Right ventricle myocardium inferior (tissue), 1 donor: ENCODE results near the gene CFAP100. TPM values are rescaled to one million over a fixed set of nuclear protein-coding genes. Genes with fewer than 3 reads are reported as not detected.

Experiments used
- ATAC-seq: fragments of 200-7000 bp; cut with Tn5 transposase; one replicate; pipeline ENCODE4 v1.9.1; 2020; ENCODE audit warnings: mild to moderate bottlenecking, moderate library complexity
- DNase-seq: peaks from one replicate; pipeline ENCODE4 v3.0.0; 2021; ENCODE audit errors: missing footprints
- intact Hi-C: fragments of 100-400 bp; cut with DNase I; formaldehyde crosslinking; loops from one replicate; pipeline ENCODE4 v1.11.0; 2022
- total RNA-seq: library from RNA; stranded (reverse); fragmentation: NEBNext Ultra II Directional; extraction: Animal tissue kit (Norgen Biotek cat#: 25700); gene quantifications from one replicate; pipeline ENCODE4 v1.2.1, GENCODE V29; 2021
- donor health status: DM: no; HTN: yes; CAD: no; lungs with severe emphysema.

Gene CFAP100
- total RNA-seq, 1 donor from 2014 or later: not detected

DNA sequence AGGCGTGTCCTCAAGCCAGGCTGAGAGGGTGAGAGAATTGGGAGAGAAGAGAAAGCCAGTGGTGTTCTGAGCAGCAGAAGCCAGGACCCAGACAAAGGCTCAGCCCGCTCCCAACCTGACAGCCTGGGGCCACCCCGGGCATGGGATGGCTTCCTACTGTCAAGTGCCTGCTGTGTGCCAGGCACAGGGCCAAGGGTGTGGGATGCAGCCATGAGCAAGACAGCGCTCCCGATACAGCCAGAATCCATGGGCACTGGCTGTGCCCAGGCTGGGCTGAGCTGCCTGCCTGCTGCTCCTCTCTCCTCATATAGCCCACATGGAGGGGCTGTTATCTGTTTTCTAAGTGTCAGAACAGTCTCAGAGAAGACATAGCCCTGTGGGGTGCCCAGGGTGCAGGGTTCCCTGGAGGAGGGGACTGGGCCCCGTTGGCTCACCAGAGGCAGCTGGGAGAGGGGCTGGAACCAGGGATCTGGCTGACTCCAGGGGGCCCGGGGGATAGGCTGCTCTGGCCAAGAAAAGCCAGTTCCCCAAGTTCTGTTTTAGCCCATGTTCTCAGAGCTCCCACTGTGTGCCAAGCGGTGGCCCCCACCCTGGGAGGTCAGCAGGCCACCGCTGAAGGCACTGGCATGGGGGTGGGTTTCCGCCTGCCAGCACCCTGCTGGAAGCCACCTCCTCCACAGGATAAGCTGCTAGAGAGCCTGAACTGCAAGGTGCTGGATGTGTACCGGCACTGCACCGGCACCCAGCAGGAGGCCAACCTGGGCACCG lies 39.0 kb downstream of the CFAP100 start:
- intact Hi-C loops: no loop called here
- ATAC-seq (peak; percentile 89), DNase-seq (peak; percentile 88)

- DNase-seq (no peak), ATAC-seq (no peak)
Measured at GRCh38 chr3:126434264-126434590, 39.5 kb downstream of the CFAP100 start.

DNA sequence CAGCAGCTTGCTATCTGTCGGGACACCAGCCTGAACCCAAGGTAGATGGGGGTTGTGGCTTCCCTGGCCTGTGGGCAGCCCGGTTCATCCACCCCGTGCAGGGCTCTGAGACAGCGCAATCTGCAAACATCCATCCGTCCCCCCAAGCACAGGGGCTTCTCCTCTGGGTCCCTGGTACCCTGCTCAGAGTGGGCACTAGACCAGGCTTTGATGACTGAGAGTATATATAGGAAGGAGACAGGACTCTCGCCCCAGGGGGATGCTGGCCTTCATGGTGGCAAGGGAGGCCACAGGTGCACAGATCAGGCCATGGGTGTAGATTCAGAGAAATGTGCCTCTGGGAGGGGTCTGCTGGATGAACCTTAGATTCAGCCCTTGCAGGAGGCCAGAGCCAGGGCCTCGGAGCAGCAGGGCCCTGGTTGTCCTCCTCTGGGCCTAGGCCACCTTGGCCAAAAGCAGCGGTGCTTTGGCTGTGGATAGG lies 40.3 kb downstream of the CFAP100 start:
- ATAC-seq: no peak
- no peak for DNase-seq
- intact Hi-C loops: no loop called here

More at GRCh38 chr3:126434264-126434590, 39.5 kb downstream of the CFAP100 start:
- intact Hi-C loops: no loop called here

DNA sequence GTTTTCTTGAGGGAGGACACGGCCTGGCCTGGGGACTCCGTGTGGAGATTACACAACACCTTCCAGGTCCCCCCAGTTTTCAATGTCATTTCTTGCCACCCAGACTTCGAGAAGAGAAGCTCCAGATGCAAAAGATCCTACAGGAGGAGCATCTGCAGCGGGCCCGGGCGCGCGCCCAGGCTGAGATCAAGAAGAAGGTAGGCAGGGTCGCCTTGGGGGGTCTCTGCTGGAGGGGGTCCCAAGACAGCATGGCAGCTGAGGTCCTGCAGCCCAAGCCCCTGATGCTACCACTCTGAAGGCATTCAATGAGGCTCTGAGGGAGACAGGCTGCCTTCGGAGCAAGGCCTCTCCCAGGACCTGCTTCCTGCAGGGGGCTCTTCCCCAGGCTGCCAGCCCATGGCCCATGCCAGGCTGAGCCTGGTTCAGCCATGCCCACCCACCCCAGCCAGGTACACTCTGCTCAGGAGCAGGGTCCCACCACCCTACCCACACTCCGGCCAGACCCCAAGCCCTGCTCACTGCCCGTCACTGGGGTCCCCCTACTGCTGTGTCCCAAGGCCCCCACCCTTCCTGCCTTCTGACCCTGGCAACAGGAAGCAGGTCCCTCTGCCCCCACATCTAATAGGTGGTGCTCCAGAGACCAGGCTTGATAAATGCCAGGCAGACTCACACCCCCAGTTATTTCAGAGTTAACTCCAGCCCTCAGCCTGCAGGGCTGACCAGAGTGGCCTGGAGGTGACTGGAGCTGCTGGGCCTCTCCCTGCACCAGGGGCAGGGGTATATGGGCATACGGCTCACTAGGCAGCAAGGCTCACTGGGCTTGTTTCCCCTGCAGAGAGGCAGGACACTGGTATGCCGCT lies 41.0 kb downstream of the CFAP100 start:
- peak; percentile 27 for DNase-seq
- ATAC-seq: no peak
- intact Hi-C loops: no loop called here

DNA sequence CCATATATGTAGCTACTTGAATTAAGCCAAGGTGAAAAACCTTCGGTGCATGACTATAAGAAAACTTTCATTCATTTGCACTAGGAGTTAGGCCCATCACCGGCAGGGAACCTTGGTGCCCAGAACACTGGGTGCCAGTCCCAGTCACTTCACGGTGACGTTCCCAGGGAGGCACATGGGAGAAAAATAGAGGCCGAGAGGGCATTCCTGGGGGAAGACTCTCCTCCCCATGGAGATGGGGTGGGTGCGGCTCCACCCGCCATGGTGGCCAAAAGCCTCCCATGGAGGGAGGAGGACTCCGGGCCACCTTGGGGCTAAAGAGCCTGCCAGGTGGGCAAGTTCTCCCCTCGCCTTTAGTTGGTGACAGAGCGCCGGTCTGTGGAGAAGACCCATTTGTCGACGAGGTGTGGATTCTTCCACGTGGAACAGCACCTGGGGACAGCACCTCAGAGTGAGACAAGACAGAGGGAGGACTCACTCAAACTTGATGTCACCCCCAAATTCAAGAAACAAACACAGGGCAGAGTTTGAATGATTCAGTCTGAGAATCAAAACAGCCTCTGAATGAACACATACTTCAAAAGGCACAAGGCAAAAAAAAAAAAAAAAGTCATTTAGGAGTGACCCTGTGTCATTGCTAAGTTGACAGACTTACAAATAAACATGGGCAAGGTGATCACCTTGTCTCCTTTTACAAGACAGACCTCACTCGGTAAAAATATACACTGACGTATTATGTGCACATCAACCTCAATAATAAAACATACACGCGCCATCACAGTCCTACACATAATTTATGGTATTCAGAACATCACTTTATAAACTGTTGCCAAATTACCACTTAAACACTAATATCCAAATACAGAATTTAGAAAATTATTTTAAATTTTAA lies 42.4 kb downstream of the CFAP100 start:
- intact Hi-C loops: no loop called here
- no peak for ATAC-seq
- DNase-seq: no peak

DNA sequence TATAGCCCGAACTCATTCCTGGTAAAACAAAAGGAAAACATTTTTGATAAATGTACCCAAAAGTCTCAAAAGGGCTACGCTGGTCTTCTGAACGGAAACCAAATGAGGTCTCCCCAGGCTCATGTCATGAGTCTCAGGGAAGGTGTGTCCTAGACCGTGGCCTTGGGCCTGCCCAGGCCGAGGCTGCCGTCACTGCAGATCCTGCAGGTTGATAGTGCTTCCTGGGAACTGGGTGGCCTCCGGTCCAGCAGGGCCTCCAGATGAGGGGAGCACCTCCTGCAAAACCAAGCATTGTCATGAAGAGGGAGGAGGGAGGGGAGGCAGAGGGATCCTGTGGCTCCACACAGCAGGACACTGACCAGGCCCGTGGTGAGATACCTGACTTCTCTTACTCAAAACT lies 43.5 kb downstream of the CFAP100 start:
- ATAC-seq (no peak), DNase-seq (peak; percentile 54)
- intact Hi-C loops: no loop called here

DNA sequence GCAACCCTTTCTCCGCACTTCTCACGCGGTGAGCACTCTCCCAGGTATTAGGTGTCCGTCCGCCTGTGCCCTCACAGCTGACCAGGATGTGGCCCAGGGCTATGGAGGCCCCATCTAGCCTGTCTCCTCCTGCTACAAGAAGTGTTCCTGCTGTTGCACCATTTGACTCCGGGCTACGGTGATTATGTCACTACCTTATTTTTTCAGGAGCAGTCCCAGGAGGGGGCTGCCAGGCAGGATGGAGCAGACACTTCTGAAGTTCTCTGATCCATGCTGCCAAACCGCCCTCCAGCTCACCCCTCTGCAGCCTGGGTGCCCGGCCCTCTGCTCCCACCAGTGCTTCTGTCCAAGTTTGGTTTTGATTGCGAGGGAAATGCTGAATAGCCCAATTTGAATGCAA lies 44.0 kb downstream of the CFAP100 start:
- intact Hi-C loops: no loop called here
- DNase-seq (peak; percentile 35), ATAC-seq (no peak)

DNA sequence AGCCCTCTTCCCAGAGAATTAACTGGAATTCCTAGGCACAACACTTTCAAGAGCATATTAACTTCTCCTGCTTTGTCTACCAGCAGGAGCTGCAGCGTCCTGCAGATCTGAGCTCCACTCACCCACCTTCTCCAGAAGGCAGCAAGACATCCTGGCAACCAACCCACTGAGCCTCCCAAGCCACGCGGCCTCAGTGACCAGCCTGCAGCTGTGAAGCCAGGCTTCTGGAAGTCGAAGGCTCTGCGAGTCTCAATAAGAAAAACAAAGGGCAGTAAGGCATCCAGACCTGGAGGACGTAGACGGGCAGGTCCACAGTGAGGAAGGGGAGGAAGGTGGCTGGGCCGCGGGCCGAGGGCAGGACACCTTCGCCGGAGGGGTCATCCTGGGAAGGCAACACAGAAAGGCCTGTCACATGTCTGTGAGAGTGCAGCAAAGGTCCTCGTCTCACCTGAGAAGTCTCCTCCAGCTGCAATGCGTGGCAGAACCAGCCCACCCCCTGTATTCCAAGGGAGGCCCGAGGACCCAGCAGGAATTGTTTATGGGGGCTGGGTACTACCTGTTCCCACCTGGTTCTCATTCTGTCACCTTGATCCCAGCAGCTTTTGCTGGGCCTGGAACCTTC lies 44.7 kb downstream of the CFAP100 start:
- DNase-seq (peak; percentile 56), ATAC-seq (no peak)
- intact Hi-C loops: no loop called here

DNA sequence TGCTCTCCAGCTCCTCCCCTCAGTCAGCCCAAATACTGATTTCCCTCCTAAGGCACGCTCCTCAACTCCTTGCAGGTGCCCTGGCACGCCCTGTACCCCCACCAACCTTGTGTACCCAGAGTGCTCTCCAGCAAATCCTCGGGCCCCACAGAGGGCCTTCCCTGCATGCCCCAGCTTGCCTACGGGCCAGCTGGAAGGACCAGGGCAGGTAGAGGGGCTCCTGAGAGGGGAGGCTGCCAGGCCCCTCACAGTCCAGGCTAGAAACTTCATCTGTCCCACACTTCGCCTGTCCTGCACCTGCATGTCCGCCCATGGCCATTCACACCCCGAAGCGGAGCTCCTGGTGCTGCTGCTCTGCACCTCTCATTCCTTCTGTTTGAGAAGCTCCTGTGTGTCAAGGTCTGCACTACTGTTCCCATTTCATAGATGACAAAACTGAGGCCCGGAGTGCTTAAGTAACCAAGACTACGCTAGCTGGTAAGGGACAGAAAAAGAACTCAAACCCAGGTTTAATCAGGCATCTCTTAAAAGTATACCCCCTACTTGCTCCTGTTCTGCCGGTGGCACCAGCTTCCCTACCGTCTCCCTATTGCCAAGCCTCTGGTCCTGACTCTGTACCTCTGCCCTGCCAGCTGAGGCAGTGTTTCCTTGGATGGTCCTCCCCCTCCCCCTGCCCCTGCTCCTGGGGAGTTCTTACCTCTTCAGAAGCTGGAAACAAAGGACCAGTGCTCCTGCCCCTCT lies 45.4 kb downstream of the CFAP100 start:
- no peak for ATAC-seq
- peak; percentile 30 for DNase-seq
- intact Hi-C loops: no loop called here

- intact Hi-C loops: no loop called here
- peak; percentile 42 for DNase-seq
- no peak for ATAC-seq
Measured at GRCh38 chr3:126440709-126440995, 45.9 kb downstream of the CFAP100 start.

GRCh38 chr3:126441256-126441880 lies 46.7 kb downstream of the CFAP100 start:
- peak; percentile 31 for DNase-seq
- no peak for ATAC-seq
- intact Hi-C loops: no loop called here

DNA sequence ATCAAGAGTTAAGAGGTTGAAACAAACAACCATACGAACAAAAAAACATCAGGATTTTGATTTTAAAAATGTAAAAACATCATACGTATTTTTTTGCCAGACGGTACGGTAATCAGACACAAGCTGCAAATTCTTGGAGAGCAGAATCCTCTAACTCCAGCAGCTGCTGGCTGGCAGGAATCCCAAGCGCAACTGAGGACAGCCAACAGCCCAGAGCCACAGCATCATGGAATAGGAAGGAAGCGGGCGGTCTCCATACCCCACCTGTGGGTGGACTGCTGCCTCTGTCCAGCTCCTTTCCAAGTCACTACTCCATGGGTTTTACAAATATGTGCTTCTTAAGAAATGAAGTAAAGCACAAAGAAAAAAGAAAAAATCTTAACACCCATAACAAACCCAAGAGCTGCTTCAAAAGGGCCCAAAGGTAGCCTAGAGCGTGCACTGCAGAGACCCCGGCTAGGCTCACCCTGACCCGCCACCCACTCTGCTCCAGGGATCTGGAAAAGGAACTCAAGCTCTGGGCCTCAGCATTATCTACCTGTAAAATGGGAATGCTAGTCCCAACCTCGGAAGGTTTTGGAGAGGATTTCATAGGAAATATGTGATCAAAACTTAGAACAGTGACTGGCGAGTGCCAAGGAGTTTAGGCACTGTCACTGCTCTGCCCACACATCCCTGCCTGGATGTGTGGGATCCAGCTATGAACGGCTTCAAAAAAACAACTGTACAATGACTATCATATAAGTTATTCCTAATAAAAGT lies 47.6 kb downstream of the CFAP100 start:
- DNase-seq (peak; percentile 77), ATAC-seq (peak; percentile 52)
- intact Hi-C loops: no loop called here

- no peak for DNase-seq
Measured at GRCh38 chr3:126442856-126443242, 48.1 kb downstream of the CFAP100 start.

GRCh38 chr3:126445506-126445905 lies 50.8 kb downstream of the CFAP100 start:
- no peak for ATAC-seq
- intact Hi-C loops: no loop called here
- DNase-seq: peak; percentile 32

More at GRCh38 chr3:126442856-126443242, 48.1 kb downstream of the CFAP100 start:
- ATAC-seq: no peak
- intact Hi-C loops: no loop called here

DNA sequence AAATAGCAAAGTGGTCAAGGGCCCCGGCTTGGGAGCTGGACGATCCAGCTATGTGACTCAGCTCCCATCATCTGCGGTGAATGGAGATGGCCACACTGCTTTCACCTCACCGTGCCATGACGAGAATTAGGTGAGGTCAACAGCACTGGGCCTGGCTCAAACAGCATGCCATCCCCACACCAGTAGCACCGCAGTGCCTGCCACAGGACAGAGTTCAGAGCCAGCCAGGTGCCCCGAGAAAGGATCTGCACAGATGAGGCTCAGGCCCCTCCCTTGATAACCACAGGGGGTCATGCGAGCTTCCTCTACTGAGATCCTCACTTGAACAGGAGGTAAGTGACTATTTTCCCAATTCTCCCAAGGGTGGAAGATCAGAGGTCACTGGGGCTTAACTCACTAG lies 51.6 kb downstream of the CFAP100 start:
- peak; percentile 50 for DNase-seq
- intact Hi-C loops: no loop called here
- no peak for ATAC-seq

- DNase-seq (no peak), ATAC-seq (no peak)
- intact Hi-C loops: no loop called here
Measured at GRCh38 chr3:126446791-126447190, 52.1 kb downstream of the CFAP100 start.
